ENCODE data around the gene TSPAN11.

The TSPAN11 gene

DNA sequence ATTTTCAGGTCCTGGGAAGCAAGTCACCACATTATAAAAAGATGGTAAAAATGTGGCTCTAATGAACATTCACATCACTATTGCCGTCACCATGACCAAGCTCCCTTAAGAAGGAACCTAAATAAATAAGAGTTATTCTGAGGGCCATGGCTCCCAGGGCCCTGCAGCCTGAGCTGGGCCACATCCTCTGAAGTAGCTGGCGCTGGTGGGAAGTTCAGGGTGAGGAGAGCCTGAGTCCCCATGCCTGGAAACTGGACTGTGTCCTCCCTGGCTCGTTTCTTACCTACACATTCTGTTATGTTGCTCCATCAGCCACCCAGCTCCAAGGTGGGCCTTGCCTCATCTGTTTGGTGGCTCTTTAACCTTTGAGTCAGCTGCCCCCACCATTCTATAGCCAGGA lies 42.5 kb downstream of the TSPAN11 start:
- Histone ChIP-seq H2AFZ (ENCODE audit: low read length) (no peak overlapping the region), H4K20me1 (ENCODE audit: insufficient read depth, low read length, poor library complexity, severe bottlenecking) (no peaks in the 10 kb centered on the region), H3K4me3 (ENCODE audit: low read length, poor library complexity, severe bottlenecking) (no peak overlapping the region), H3K4me1 (ENCODE audit: insufficient read depth, low read length, poor library complexity, severe bottlenecking) (no peaks in the 10 kb centered on the region), H3F3A (ENCODE audit: low read depth) (no peaks in the 10 kb centered on the region), H3K9me2 (replicated peaks; ENCODE audit: low read depth, low read length) (no peaks in the 10 kb centered on the region), H3K4me2 (ENCODE audit: low read depth, low read length, poor library complexity, severe bottlenecking) (no peak overlapping the region), H3K9me3 (ENCODE audit: insufficient read depth, low read depth, low read length) (no peaks in the 10 kb centered on the region), H3K27me3 (ENCODE audit: insufficient read depth, low read length, poor library complexity, severe bottlenecking) (no peaks in the 10 kb centered on the region), H3K36me3 (ENCODE audit: insufficient read depth, low read length) (no peaks in the 10 kb centered on the region), H3K79me2 (ENCODE audit: insufficient read depth, low read length) (no peaks in the 10 kb centered on the region), H3K9ac (ENCODE audit: low read depth, low read length, poor library complexity, severe bottlenecking) (no peak overlapping the region)
- TF ChIP-seq, protein P1, sequence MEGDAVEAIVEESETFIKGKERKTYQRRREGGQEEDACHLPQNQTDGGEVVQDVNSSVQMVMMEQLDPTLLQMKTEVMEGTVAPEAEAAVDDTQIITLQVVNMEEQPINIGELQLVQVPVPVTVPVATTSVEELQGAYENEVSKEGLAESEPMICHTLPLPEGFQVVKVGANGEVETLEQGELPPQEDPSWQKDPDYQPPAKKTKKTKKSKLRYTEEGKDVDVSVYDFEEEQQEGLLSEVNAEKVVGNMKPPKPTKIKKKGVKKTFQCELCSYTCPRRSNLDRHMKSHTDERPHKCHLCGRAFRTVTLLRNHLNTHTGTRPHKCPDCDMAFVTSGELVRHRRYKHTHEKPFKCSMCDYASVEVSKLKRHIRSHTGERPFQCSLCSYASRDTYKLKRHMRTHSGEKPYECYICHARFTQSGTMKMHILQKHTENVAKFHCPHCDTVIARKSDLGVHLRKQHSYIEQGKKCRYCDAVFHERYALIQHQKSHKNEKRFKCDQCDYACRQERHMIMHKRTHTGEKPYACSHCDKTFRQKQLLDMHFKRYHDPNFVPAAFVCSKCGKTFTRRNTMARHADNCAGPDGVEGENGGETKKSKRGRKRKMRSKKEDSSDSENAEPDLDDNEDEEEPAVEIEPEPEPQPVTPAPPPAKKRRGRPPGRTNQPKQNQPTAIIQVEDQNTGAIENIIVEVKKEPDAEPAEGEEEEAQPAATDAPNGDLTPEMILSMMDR (conservative IDR thresholded peaks at IDR 0.05; ENCODE audit: low read length): no peak
- no peak for TF ChIP-seq EZH2phosphoT487 (IDR thresholded peaks at IDR 0.05; ENCODE audit: borderline replicate concordance)

DNA sequence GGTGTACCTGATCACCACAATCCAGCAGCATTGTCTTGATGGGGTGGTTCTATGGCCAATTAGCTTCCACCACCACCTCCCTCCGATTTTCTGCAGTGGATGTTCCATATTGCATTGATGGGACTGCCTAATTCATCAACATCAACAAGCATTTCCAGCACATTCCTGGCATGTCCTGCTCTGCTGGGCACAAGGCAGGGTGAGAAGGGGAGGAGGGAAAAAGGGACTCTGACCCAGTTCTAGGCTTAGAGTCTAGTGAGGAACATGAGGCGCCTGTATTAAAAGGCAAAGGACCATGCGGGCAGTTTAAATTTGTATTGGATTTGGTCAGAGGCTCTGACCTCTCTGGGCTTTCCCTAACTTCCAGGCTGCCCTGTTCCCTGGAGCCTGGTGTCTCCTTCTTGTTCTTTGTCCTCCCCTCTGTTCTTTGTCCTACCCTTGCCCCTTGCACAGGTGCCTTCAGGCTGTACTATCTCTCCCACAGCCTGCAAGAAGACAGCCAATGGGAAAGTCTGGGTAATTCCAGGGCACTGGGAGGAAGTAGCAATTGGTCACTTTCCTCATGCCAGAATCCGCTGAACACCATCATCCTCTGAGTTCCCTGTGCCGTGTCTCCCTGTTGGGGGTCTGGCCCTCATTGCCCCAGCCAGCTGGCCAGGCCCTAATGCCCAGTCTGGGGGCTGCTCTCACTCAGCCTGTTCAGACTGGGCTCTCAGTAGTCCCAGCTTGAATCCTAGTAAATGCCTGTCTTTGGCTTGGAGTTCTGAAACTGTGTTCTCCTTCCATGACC lies 43.3 kb downstream of the TSPAN11 start:
- H3K27me3 ChIP-seq (ENCODE audit: insufficient read depth, low read length, poor library complexity, severe bottlenecking): no peaks in the 10 kb centered on the region
- H3K9me2 ChIP-seq (replicated peaks; ENCODE audit: low read depth, low read length): no peaks in the 10 kb centered on the region
- H3K4me1 ChIP-seq (ENCODE audit: insufficient read depth, low read length, poor library complexity, severe bottlenecking): no peaks in the 10 kb centered on the region
- no peak for TF ChIP-seq EZH2phosphoT487 (IDR thresholded peaks at IDR 0.05; ENCODE audit: borderline replicate concordance)
- TF ChIP-seq, protein P1 (conservative IDR thresholded peaks at IDR 0.05; ENCODE audit: low read length): no peak
- no peak overlapping the region for H3K9ac ChIP-seq (ENCODE audit: low read depth, low read length, poor library complexity, severe bottlenecking)
- no peak overlapping the region for H2AFZ ChIP-seq (ENCODE audit: low read length)
- H3K4me3 ChIP-seq (ENCODE audit: low read length, poor library complexity, severe bottlenecking): no peak overlapping the region
- H3K79me2 ChIP-seq (ENCODE audit: insufficient read depth, low read length): no peaks in the 10 kb centered on the region
- no peak overlapping the region for H3K4me2 ChIP-seq (ENCODE audit: low read depth, low read length, poor library complexity, severe bottlenecking)
- H4K20me1 ChIP-seq (ENCODE audit: insufficient read depth, low read length, poor library complexity, severe bottlenecking): no peaks in the 10 kb centered on the region
- no peaks in the 10 kb centered on the region for H3K36me3 ChIP-seq (ENCODE audit: insufficient read depth, low read length)
- H3F3A ChIP-seq (ENCODE audit: low read depth): no peaks in the 10 kb centered on the region
- no peaks in the 10 kb centered on the region for H3K9me3 ChIP-seq (ENCODE audit: insufficient read depth, low read depth, low read length)

DNA sequence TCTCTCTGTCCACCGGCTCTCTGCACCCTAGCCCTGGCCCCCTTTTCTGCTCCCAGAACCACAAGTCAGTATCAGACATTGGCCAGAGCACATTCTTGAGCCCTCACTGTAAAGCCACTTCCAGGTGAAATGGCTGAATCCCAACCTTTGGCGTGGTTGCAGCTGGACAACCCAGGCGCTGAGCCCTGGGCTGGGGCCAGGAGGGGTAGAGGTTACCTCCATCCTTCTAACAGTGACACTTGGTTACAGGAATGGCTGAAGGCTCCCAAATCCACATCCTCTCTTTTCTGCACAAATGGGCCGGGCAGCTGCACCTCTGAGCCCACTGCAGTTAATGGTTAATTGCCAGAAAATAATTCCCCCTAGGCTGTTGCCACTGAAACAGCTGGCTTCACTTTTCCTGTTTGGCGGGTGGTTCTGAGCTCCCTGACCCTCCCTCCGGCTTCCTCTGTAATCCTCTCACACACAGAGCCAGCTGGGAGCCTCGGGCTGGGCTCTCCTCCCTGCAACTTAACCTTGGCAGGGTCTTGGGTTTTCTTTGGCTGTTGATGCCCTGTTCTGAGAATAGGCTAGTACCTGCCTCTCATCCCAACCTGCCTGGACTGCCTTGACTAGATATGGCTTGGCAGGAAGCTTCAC lies 44.1 kb downstream of the TSPAN11 start:
- Histone ChIP-seq H3K9me3 (ENCODE audit: insufficient read depth, low read depth, low read length) (no peaks in the 10 kb centered on the region), H2AFZ (ENCODE audit: low read length) (no peak overlapping the region), H3K27me3 (ENCODE audit: insufficient read depth, low read length, poor library complexity, severe bottlenecking) (no peaks in the 10 kb centered on the region), H3K36me3 (ENCODE audit: insufficient read depth, low read length) (no peaks in the 10 kb centered on the region), H3K4me2 (ENCODE audit: low read depth, low read length, poor library complexity, severe bottlenecking) (no peak overlapping the region), H4K20me1 (ENCODE audit: insufficient read depth, low read length, poor library complexity, severe bottlenecking) (no peaks in the 10 kb centered on the region), H3F3A (ENCODE audit: low read depth) (no peaks in the 10 kb centered on the region), H3K9ac (ENCODE audit: low read depth, low read length, poor library complexity, severe bottlenecking) (no peak overlapping the region), H3K4me1 (ENCODE audit: insufficient read depth, low read length, poor library complexity, severe bottlenecking) (no peaks in the 10 kb centered on the region), H3K79me2 (ENCODE audit: insufficient read depth, low read length) (no peaks in the 10 kb centered on the region), H3K4me3 (ENCODE audit: low read length, poor library complexity, severe bottlenecking) (no peak overlapping the region), H3K9me2 (replicated peaks; ENCODE audit: low read depth, low read length) (no peaks in the 10 kb centered on the region)
- TF ChIP-seq, protein P1 (conservative IDR thresholded peaks at IDR 0.05; ENCODE audit: low read length): no peak
- TF ChIP-seq EZH2phosphoT487 (IDR thresholded peaks at IDR 0.05; ENCODE audit: borderline replicate concordance): no peak
